Muscle layer of colon (tissue), 2 donors: ENCODE results near the gene GFM1.
"Not testable (repeated sequence)": the region's sequence is repeated elsewhere in the genome, so short reads cannot be mapped to it uniquely, and the experiment has no call there.

ENCODE experiments used
- H3K27ac ChIP-seq: one replicate; pipeline ENCODE4 v1.7.0; 2013; ENCODE audit warnings: low read depth, mild to moderate bottlenecking, low read length, moderate library complexity
- H3K27me3 ChIP-seq, 2 donors: one replicate each; pipeline ENCODE4 v1.7.0; 2013; ENCODE audit warnings: low read length in 2 of 2, mild to moderate bottlenecking in 2 of 2; ENCODE audit not compliant: insufficient read depth in 2 of 2, control insufficient read depth in 1 of 2
- H3K36me3 ChIP-seq: one replicate; pipeline ENCODE4 v1.7.0; 2013; ENCODE audit warnings: mild to moderate bottlenecking, low read length; ENCODE audit not compliant: insufficient read depth
- H3K4me1 ChIP-seq: one replicate; pipeline ENCODE4 v1.7.0; 2013; ENCODE audit warnings: mild to moderate bottlenecking, low read length; ENCODE audit not compliant: insufficient read depth
- H3K4me3 ChIP-seq, 2 donors: one replicate each; pipeline ENCODE4 v1.7.0; 2013; ENCODE audit warnings: low read length in 2 of 2, low read depth in 1 of 2, mild to moderate bottlenecking in 1 of 2, moderate library complexity in 1 of 2
- H3K9ac ChIP-seq: one replicate; pipeline ENCODE4 v1.7.0; 2013; ENCODE audit warnings: low read length
- H3K9me3 ChIP-seq: one replicate; pipeline ENCODE4 v1.7.0; 2013; ENCODE audit warnings: mild to moderate bottlenecking, low read length
- donor health status: abdominal sarcoma.
- donor health status: Adenocarcinoma of cecum.

Gene GFM1

DNA sequence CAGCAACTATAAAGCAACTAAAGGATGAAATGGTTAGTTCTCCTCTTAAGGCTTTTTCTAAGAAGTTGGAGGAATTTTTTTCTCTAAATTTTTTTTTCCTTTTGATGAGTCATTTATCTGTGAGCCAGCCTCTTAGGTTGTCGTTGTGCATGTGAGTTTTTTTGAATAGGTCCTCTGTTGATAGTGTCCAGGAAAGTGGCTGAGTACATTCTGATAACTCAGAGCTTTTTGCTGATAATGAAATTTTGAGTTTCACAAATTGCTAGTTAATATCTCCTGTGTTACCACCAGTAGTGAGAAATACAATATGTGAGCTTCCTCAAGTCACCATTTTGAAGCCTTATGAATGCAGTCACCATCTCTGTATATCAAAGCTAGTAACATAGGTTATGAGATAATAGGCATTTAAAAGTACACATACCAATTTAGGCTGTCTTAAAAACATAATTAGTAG lies 35.2 kb downstream of the GFM1 start:
- Histone ChIP-seq H3K4me1 (no peaks in the 10 kb centered on the region), H3K4me3 (no peak overlapping the region), H3K9ac (no peak overlapping the region), H3K27me3 (no peaks in the 10 kb centered on the region), H3K36me3 (peaks cover 7% of the 10 kb centered on the region), H3K9me3 (no peaks in the 10 kb centered on the region), H3K27ac (no peak overlapping the region)

DNA sequence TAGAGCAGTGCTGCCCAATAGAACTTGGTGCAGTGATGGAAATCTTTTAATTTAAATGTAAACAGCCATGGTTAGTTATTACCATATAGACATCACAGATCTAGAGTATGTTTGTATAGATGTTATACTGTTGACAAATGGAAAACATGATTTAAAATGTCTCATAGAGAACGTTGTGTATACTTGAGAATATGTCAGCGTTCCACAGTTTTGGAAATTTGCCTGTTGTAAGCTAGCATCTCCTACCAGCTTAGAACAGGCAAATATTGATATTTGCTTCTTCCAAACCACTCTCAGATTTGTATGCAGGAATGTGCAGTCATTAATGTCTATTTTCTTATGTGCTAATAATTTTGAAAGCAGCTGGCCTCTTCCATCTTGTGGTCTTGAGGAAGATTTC lies 36.5 kb downstream of the GFM1 start:
- peaks cover 7% of the 10 kb centered on the region for H3K36me3 ChIP-seq
- H3K27ac ChIP-seq = no peak overlapping the region
- no peak overlapping the region for H3K4me3 ChIP-seq
- H3K27me3 ChIP-seq = no peaks in the 10 kb centered on the region
- no peaks in the 10 kb centered on the region for H3K4me1 ChIP-seq
- no peak overlapping the region for H3K9ac ChIP-seq
- no peaks in the 10 kb centered on the region for H3K9me3 ChIP-seq

DNA sequence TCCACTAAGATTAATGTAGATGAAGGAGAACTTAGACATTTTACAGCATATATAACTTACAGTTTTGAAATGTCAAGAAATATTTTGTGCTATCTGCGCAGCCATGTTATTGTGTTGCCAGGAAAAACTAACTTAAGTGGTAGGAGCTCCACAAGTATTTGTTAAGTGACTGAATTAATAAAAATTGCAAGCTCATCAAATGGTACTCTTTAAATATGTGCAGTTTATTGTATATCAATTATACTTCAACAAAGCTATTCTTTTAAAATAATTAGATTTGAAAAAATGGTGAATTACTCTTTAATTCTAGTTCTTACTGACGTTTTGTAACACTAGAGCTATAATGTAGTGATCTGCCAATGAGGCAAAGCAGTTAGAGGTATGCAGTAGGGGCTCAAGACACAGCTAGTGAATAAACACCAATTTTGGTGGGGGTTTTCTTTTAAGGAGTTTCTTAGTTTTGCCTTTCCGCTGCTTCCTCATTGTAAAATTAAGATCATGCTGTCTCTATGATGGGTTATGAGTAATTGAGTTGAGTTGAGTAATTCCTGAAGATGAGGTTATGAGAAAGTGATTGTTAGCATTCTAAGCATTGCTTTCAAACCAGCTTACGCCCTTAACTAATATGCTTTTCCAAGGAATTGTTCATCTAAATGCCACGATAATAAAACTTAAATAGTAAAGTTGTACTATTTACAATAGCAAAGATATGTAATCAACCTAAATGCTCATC lies 39.1 kb downstream of the GFM1 start:
- Histone ChIP-seq H3K36me3 (peaks cover 7% of the 10 kb centered on the region), H3K9me3 (no peaks in the 10 kb centered on the region), H3K9ac (no peak overlapping the region), H3K4me3 (no peak overlapping the region), H3K27me3 (no peaks in the 10 kb centered on the region), H3K4me1 (no peaks in the 10 kb centered on the region), H3K27ac (no peak overlapping the region)

GRCh38 chr3:158685159-158685558 lies 40.8 kb downstream of the GFM1 start:
- Histone ChIP-seq H3K9ac (no peak overlapping the region), H3K36me3 (peaks cover 3% of the 10 kb centered on the region), H3K4me3 (no peak overlapping the region), H3K4me1 (no peaks in the 10 kb centered on the region), H3K9me3 (no peaks in the 10 kb centered on the region), H3K27ac (no peak overlapping the region), H3K27me3 (no peaks in the 10 kb centered on the region)

GRCh38 chr3:158693866-158694456 lies 49.6 kb downstream of the GFM1 start:
- not testable (repeated sequence) for H3K9ac ChIP-seq, H3K9me3 ChIP-seq, H3K27ac ChIP-seq, H3K4me1 ChIP-seq, H3K27me3 ChIP-seq, H3K4me3 ChIP-seq
- H3K36me3 ChIP-seq = peaks cover 14% of the 10 kb centered on the region

DNA sequence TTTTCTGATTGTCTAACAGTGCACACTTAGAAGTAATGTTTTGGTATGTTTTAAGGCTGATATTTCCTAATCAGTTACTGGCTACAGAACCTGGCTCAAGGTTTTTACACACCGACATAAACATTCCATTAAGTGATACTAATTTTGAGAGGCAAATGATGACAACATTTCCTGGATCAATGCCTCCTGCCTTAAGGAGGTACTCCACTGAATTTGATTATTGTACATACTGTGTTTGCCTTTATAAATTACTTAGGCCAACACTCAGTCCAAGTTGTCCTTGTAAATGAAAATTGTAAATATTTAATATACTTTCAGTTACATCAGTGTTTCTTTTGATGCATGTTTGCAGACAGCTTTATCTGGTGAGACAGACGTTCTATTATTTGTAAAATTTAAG lies 52.3 kb downstream of the GFM1 start:
- H3K27me3 ChIP-seq = no peaks in the 10 kb centered on the region
- H3K9me3 ChIP-seq = no peaks in the 10 kb centered on the region
- no peak overlapping the region for H3K27ac ChIP-seq
- H3K4me1 ChIP-seq = no peaks in the 10 kb centered on the region
- no peak overlapping the region for H3K9ac ChIP-seq
- peaks cover 3% of the 10 kb centered on the region for H3K36me3 ChIP-seq
- H3K4me3 ChIP-seq = no peak overlapping the region

DNA sequence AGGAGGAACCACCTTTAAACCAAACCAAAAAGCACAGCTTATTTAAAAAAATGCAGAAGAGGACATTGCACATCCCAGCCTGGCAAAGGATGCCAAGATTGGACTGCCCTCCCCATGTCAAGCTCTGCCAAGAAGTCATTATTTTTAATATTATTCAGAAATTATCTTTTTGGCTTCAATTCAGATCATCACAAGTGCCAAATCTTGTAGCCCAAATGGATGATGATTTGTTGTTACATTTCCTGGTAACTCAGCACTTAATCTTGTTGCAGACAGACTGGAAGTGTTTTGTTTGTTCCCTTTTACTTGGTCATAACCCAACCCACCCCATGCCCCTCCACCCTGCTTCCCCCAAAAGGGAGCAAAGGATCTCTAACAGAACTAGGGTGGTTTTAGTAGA lies 56.2 kb downstream of the GFM1 start:
- no peak overlapping the region for H3K9ac ChIP-seq
- no peaks in the 10 kb centered on the region for H3K27me3 ChIP-seq
- no peak overlapping the region for H3K27ac ChIP-seq
- no peak overlapping the region for H3K4me3 ChIP-seq
- H3K9me3 ChIP-seq = no peaks in the 10 kb centered on the region
- H3K4me1 ChIP-seq = no peaks in the 10 kb centered on the region
- peaks cover 3% of the 10 kb centered on the region for H3K36me3 ChIP-seq

GRCh38 chr3:158701420-158702065 lies 57.2 kb downstream of the GFM1 start:
- Histone ChIP-seq H3K27ac (no peak overlapping the region), H3K36me3 (peaks cover 3% of the 10 kb centered on the region), H3K9me3 (no peaks in the 10 kb centered on the region), H3K9ac (no peak overlapping the region), H3K4me3 (no peak overlapping the region), H3K27me3 (no peaks in the 10 kb centered on the region), H3K4me1 (no peaks in the 10 kb centered on the region)

DNA sequence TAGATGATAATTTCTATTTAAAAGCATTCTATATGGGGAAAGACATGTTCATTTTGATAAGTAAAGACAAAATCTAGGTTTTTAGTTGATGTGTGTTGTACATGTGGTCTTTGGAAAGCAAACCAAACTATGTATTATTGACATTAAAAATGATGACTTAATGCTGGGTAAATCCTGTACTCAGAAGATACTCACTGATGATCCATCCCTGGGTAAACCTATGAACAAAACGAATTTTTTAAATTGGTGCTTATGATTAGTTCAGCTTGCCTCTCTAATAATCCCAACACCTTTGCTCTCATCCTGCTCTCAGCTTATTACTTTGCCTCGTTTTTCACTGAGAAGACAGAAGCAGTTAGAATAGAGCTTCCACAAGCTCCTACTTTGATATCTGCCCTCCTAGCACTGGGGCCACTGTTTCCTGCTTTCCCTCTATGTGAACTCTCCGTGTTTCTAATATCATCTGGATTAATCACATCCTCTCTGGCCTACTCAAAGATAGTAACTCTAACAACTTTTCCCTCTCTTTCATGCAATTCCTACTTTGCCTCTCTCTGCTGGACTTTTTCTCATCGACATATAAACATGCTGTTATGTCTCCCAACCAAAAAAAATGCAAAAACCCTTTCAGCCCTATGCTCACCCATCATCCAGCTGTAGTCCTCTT lies 58.6 kb downstream of the GFM1 start:
- no peaks in the 10 kb centered on the region for H3K4me1 ChIP-seq
- H3K9me3 ChIP-seq = no peaks in the 10 kb centered on the region
- H3K27ac ChIP-seq = no peak overlapping the region
- no peak overlapping the region for H3K9ac ChIP-seq
- no peaks in the 10 kb centered on the region for H3K27me3 ChIP-seq
- H3K36me3 ChIP-seq = peaks cover 3% of the 10 kb centered on the region
- H3K4me3 ChIP-seq = no peak overlapping the region

DNA sequence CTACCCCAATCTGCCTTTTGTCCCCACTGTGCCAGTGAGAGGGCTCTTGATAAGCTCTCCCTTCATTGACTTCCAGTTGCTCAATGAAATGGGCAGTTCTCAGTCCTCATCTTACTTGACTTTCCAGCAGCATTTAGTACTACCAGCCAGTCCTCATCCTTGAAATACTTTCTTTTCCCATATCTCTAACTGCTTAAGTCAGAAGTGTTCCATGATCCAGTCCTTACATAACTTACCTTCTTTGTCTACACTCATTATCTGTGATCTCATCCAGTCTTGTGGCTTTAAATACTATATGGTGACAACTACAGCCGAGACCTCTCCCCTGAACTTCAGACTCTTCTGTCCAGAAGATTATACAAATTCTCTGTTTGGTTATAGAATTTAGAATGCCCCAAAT lies 59.2 kb downstream of the GFM1 start:
- Histone ChIP-seq H3K9ac (no peak overlapping the region), H3K27ac (no peak overlapping the region), H3K27me3 (no peaks in the 10 kb centered on the region), H3K4me1 (no peaks in the 10 kb centered on the region), H3K4me3 (no peak overlapping the region), H3K36me3 (peaks cover 3% of the 10 kb centered on the region), H3K9me3 (no peaks in the 10 kb centered on the region)

GRCh38 chr3:158709666-158710083 lies 65.3 kb downstream of the GFM1 start:
- Histone ChIP-seq H3K27ac (no peak overlapping the region), H3K9me3 (no peaks in the 10 kb centered on the region), H3K9ac (no peak overlapping the region), H3K4me1 (no peaks in the 10 kb centered on the region), H3K4me3 (no peak overlapping the region), H3K36me3 (no peaks in the 10 kb centered on the region), H3K27me3 (no peaks in the 10 kb centered on the region)
